Kidney (tissue), 14 donors: ENCODE measurements around the gene ABHD18. TPM values are rescaled to one million over a fixed set of nuclear protein-coding genes. Genes with fewer than 3 reads are reported as not detected.
"Not testable (repeated sequence)": the region's sequence is repeated elsewhere in the genome, so short reads cannot be mapped to it uniquely, and the experiment has no call there.

Experiments
- DNase-seq, 5 donors: peaks; one replicate each; pipeline ENCODE4 v3.0.0-alpha.2; 2013 to 2020
- FAIRE-seq: peaks from 2 replicates; lab custom pipeline; 2012; peaks lifted over from hg19 to GRCh38; lab: Jason Lieb, UNC
- H3K27ac ChIP-seq, 2 donors: one replicate each; pipeline ENCODE4 v1.7.0; 2013; ENCODE audit warnings: low read depth in 2 of 2, low read length in 2 of 2, inconsistent platforms in 1 of 2
- H3K27me3 ChIP-seq: one replicate; pipeline ENCODE4 v1.7.1; 2013; ENCODE audit warnings: low read length, inconsistent platforms; ENCODE audit not compliant: control insufficient read depth, insufficient read depth
- H3K36me3 ChIP-seq, 3 donors: one replicate each; pipeline versions ENCODE4 v1.7.0 to v1.7.1; 2013; ENCODE audit warnings: low read length in 3 of 3, control low read depth in 1 of 3, inconsistent platforms in 1 of 3; ENCODE audit not compliant: insufficient read depth in 3 of 3, control insufficient read depth in 2 of 3
- H3K4me1 ChIP-seq, 3 donors: one replicate each; pipeline versions ENCODE4 v1.7.0 to v1.7.1; 2013; ENCODE audit warnings: low read length in 3 of 3, inconsistent platforms in 1 of 3, low read depth in 1 of 3; ENCODE audit not compliant: control insufficient read depth in 2 of 3, insufficient read depth in 2 of 3
- H3K4me3 ChIP-seq, 3 donors: one replicate each; pipeline versions ENCODE4 v1.7.0 to v1.8.1; 2013; ENCODE audit warnings: low read length in 3 of 3, control low read depth in 1 of 3, inconsistent platforms in 1 of 3
- H3K9ac ChIP-seq, 3 donors: one replicate each; pipeline versions ENCODE4 v1.7.0 to v1.7.1; 2013; ENCODE audit warnings: low read length in 3 of 3, control low read depth in 1 of 3, inconsistent platforms in 1 of 3
- H3K9me3 ChIP-seq, 3 donors: one replicate each; pipeline versions ENCODE4 v1.7.0 to v1.7.1; 2013; ENCODE audit warnings: low read length in 3 of 3, control low read depth in 1 of 3, inconsistent platforms in 1 of 3; ENCODE audit not compliant: control insufficient read depth in 2 of 3, insufficient read depth in 1 of 3
- CTCF ChIP-seq: IDR thresholded peaks from 3 replicates; pipeline ENCODE4 v1.5.1; 2012; ENCODE audit warnings: mild to moderate bottlenecking, moderate library complexity, borderline replicate concordance; ENCODE audit not compliant: insufficient read depth; ENCODE audit errors: extremely low read depth
- intact Hi-C: fragments of 100-400 bp; cut with DNase I; formaldehyde crosslinking; loops from one replicate; pipeline ENCODE4 v1.11.1; 2022
- polyA plus RNA-seq: library from polyadenylated mRNA; stranded (reverse); fragments of 350-450 nt; fragmentation: Illumina TruSeq; extraction: RNeasy Lipid Tissue Mini Kit (QIAGEN cat#74804); gene quantifications from one replicate; pipeline ENCODE4 v1.2.3, GENCODE V29; 2014; ENCODE audit warnings: low read depth, low replicate concordance; ENCODE audit not compliant: insufficient read depth
- total RNA-seq: library from RNA; stranded (reverse); fragmentation: NEBNext Ultra II Directional; extraction: Animal tissue kit (Norgen Biotek cat#: 25700); gene quantifications from one replicate; pipeline ENCODE4 v1.2.1, GENCODE V29; 2021
- donor health status: control.
- donor health status: control.
- donor health status: control.
- donor health status: control.
- donor health status: control.
- donor health status: DM: yes; HTN: yes; CAD: no.
- donor health status: Normal renal cell carcinoma (clear cell type).

Gene ABHD18
- total and polyA plus RNA-seq, 2 donors from 2014 or later, result 5.6 to 12.3 TPM

- peak; percentile 49 for FAIRE-seq
- no peaks in the 10 kb centered on the region for H3K27me3 ChIP-seq
- H3K9ac ChIP-seq, result no peak overlapping the region
- no peaks in the 10 kb centered on the region for H3K36me3 ChIP-seq
- no peaks in the 10 kb centered on the region for H3K9me3 ChIP-seq
- no peak for TF ChIP-seq CTCF
- H3K27ac ChIP-seq, result no peak overlapping the region
- intact Hi-C loops, result no loop called here
- H3K4me1 ChIP-seq, result no peaks in the 10 kb centered on the region
- H3K4me3 ChIP-seq, result no peak overlapping the region
- no peak for DNase-seq
Measured at GRCh38 chr4:128039568-128039967, 74.4 kb downstream of the ABHD18 start.

GRCh38 chr4:128047019-128047418 lies 81.8 kb downstream of the ABHD18 start:
- H3K27me3 ChIP-seq, DNase-seq, H3K4me1 ChIP-seq, H3K36me3 ChIP-seq, H3K27ac ChIP-seq, H3K9ac ChIP-seq, H3K4me3 ChIP-seq, intact Hi-C loops, FAIRE-seq, H3K9me3 ChIP-seq: not testable (repeated sequence)

GRCh38 chr4:128047514-128047913 lies 82.3 kb downstream of the ABHD18 start:
- H3K4me3 ChIP-seq, H3K9me3 ChIP-seq, H3K9ac ChIP-seq, FAIRE-seq, H3K27ac ChIP-seq, H3K27me3 ChIP-seq, H3K36me3 ChIP-seq, DNase-seq, H3K4me1 ChIP-seq, intact Hi-C loops: not testable (repeated sequence)

GRCh38 chr4:128051229-128051628 lies 86.0 kb downstream of the ABHD18 start:
- DNase-seq, FAIRE-seq, H3K9me3 ChIP-seq, H3K27me3 ChIP-seq, H3K27ac ChIP-seq, H3K9ac ChIP-seq, H3K4me1 ChIP-seq, H3K36me3 ChIP-seq, H3K4me3 ChIP-seq, intact Hi-C loops: not testable (repeated sequence)

GRCh38 chr4:128054907-128055306 lies 89.7 kb downstream of the ABHD18 start:
- H3K27me3 ChIP-seq, H3K4me1 ChIP-seq, intact Hi-C loops, H3K9me3 ChIP-seq, H3K4me3 ChIP-seq, H3K9ac ChIP-seq, DNase-seq, FAIRE-seq, H3K36me3 ChIP-seq, H3K27ac ChIP-seq: not testable (repeated sequence)

- H3K9ac ChIP-seq, H3K36me3 ChIP-seq, intact Hi-C loops, H3K4me1 ChIP-seq, DNase-seq, H3K9me3 ChIP-seq, H3K27me3 ChIP-seq, H3K27ac ChIP-seq, FAIRE-seq, H3K4me3 ChIP-seq: not testable (repeated sequence)
Measured at GRCh38 chr4:128055441-128056206, 90.4 kb downstream of the ABHD18 start.
